Measurements from ENCODE around the gene NHS. TPM values are rescaled to one million over a fixed set of nuclear protein-coding genes. Genes with fewer than 3 reads are reported as not detected.

The NHS gene
- total RNA-seq, 4 donors from 2014 or later = 13.2 to 39.0 (median 31.5) TPM

GRCh38 chrX:17748684-17749083 is 373.7 kb downstream of the NHS start:
- 89 to 95% methylated on average over 5 of the region's 5 CpGs for WGBS, 2 donors
- Histone ChIP-seq H3K27ac (no peak overlapping the region), H3K36me3 (peaks cover 0 to 25% (median 0%) of the 10 kb centered on the region in 3 donors), H3K4me3 (no peak overlapping the region), H3K4me1 (no peaks in the 10 kb centered on the region), H3K9me3 (no peaks in the 10 kb centered on the region), H3K27me3 (peaks cover 0 to 2% of the 10 kb centered on the region in 2 donors)
- TF ChIP-seq CTCF (IDR thresholded peaks at IDR 0.05) (no peak), POLR2A (IDR thresholded peaks at IDR 0.05) (no peak), EP300 (IDR thresholded peaks at IDR 0.05) (no peak)
- DNase-seq (ENCODE audit: low spot score in 2 of 2) = no peak

GRCh38 chrX:17750436-17750835 is 375.4 kb downstream of the NHS start:
- H3K4me3 ChIP-seq = no peak overlapping the region
- TF ChIP-seq EP300 (IDR thresholded peaks at IDR 0.05) (no peak), POLR2A (IDR thresholded peaks at IDR 0.05) (no peak), CTCF (IDR thresholded peaks at IDR 0.05) (no peak)
- H3K9me3 ChIP-seq = no peaks in the 10 kb centered on the region
- DNase-seq (ENCODE audit: low spot score in 2 of 2) = no peak
- peaks cover 0 to 2% of the 10 kb centered on the region in 2 donors for H3K27me3 ChIP-seq
- no peak overlapping the region for H3K27ac ChIP-seq
- 75 to 89% methylated on average over 2 to 3 of the region's 3 CpGs for WGBS, 2 donors
- H3K36me3 ChIP-seq = peaks cover 0 to 25% (median 0%) of the 10 kb centered on the region in 3 donors
- no peaks in the 10 kb centered on the region for H3K4me1 ChIP-seq

GRCh38 chrX:17758382-17758781 is 383.4 kb downstream of the NHS start:
- Histone ChIP-seq H3K4me1 (no peaks in the 10 kb centered on the region), H3K36me3 (no peaks in the 10 kb centered on the region), H3K27ac (no peak overlapping the region), H3K27me3 (no peaks in the 10 kb centered on the region), H3K4me3 (no peak overlapping the region), H3K9me3 (no peaks in the 10 kb centered on the region)
- TF ChIP-seq EP300 (IDR thresholded peaks at IDR 0.05) (no peak), POLR2A (IDR thresholded peaks at IDR 0.05) (no peak), CTCF (IDR thresholded peaks at IDR 0.05) (no peak)
- WGBS, 2 donors = 67 to 94% methylated on average over 2 of the region's 2 CpGs
- DNase-seq (ENCODE audit: low spot score in 2 of 2) = no peak

GRCh38 chrX:17759990-17760389 is 385.0 kb downstream of the NHS start:
- Histone ChIP-seq H3K36me3 (no peaks in the 10 kb centered on the region), H3K27ac (no peak overlapping the region), H3K4me1 (no peaks in the 10 kb centered on the region), H3K9me3 (no peaks in the 10 kb centered on the region), H3K27me3 (no peaks in the 10 kb centered on the region), H3K4me3 (no peak overlapping the region)
- no peak for TF ChIP-seq POLR2A (IDR thresholded peaks at IDR 0.05)
- WGBS, 2 donors = 40 to 80% methylated on average over 1 of the region's 1 CpG
- no peak for DNase-seq (ENCODE audit: low spot score in 2 of 2)

- no peak overlapping the region for H3K27ac ChIP-seq
- TF ChIP-seq CTCF (IDR thresholded peaks at IDR 0.05) (no peak), POLR2A (IDR thresholded peaks at IDR 0.05) (no peak), EP300 (IDR thresholded peaks at IDR 0.05) (no peak)
- H3K36me3 ChIP-seq = no peaks in the 10 kb centered on the region
- no peaks in the 10 kb centered on the region for H3K4me1 ChIP-seq
- no peak for DNase-seq (ENCODE audit: low spot score in 2 of 2)
- no peaks in the 10 kb centered on the region for H3K9me3 ChIP-seq
- no peak overlapping the region for H3K4me3 ChIP-seq
- H3K27me3 ChIP-seq = no peaks in the 10 kb centered on the region
- WGBS, 2 donors = 13 to 38% methylated on average over 1 of the region's 1 CpG
Observed at GRCh38 chrX:17767734-17768133, 392.7 kb downstream of the NHS start.

GRCh38 chrX:17768997-17769396 is 394.0 kb downstream of the NHS start:
- no peak for DNase-seq (ENCODE audit: low spot score in 2 of 2)
- no peaks in the 10 kb centered on the region for H3K4me1 ChIP-seq
- no peaks in the 10 kb centered on the region for H3K27me3 ChIP-seq
- WGBS, 2 donors = 75 to 100% methylated on average over 1 to 5 of the region's 5 CpGs
- no peaks in the 10 kb centered on the region for H3K36me3 ChIP-seq
- no peak overlapping the region for H3K4me3 ChIP-seq
- no peaks in the 10 kb centered on the region for H3K9me3 ChIP-seq
- TF ChIP-seq CTCF (IDR thresholded peaks at IDR 0.05) (no peak), EP300 (IDR thresholded peaks at IDR 0.05) (no peak), POLR2A (IDR thresholded peaks at IDR 0.05) (no peak)
- no peak overlapping the region for H3K27ac ChIP-seq
